GM19463 (cell line): Measurements from ENCODE around the gene LRRK1.

ENCODE experiments used
- ATAC-seq: cut with Tn5 transposase; IDR thresholded peaks from one replicate; pipeline ENCODE4 v1.9.1; 2021; ENCODE audit warnings: mild to moderate bottlenecking, moderate library complexity; ENCODE audit not compliant: unreplicated experiment

LRRK1 gene

GRCh38 chr15:100891307-100892012 is 27.7 kb upstream of the LRRK1 start:
- no peak for ATAC-seq

GRCh38 chr15:100892013-100892355 is 27.2 kb upstream of the LRRK1 start:
- no peak for ATAC-seq

GRCh38 chr15:100893261-100893963 is 25.7 kb upstream of the LRRK1 start:
- ATAC-seq = no peak

- no peak for ATAC-seq
These were observed 25.2 kb upstream of the LRRK1 start for GRCh38 chr15:100893964-100894295.

- ATAC-seq = no peak
These were observed 23.4 kb upstream of the LRRK1 start for GRCh38 chr15:100895721-100896120.

- no peak for ATAC-seq
These were observed 21.7 kb upstream of the LRRK1 start for GRCh38 chr15:100897221-100898151.

- no peak for ATAC-seq
These were observed 21.0 kb upstream of the LRRK1 start for GRCh38 chr15:100898152-100898490.

GRCh38 chr15:100898661-100899462 is 20.3 kb upstream of the LRRK1 start:
- no peak for ATAC-seq

GRCh38 chr15:100899601-100900000 is 19.6 kb upstream of the LRRK1 start:
- ATAC-seq = no peak

- ATAC-seq = no peak
These were observed 18.9 kb upstream of the LRRK1 start for GRCh38 chr15:100900136-100900794.

- no peak for ATAC-seq
These were observed 18.4 kb upstream of the LRRK1 start for GRCh38 chr15:100900795-100901169.

- no peak for ATAC-seq
These were observed 17.9 kb upstream of the LRRK1 start for GRCh38 chr15:100901296-100901695.

GRCh38 chr15:100901702-100902435 is 17.3 kb upstream of the LRRK1 start:
- ATAC-seq = no peak

- ATAC-seq = no peak
These were observed 16.6 kb upstream of the LRRK1 start for GRCh38 chr15:100902436-100903167.

GRCh38 chr15:100903168-100903554 is 16.0 kb upstream of the LRRK1 start:
- ATAC-seq = no peak

- ATAC-seq = no peak
These were observed 13.3 kb upstream of the LRRK1 start for GRCh38 chr15:100905850-100906249.

- no peak for ATAC-seq
These were observed 10.7 kb upstream of the LRRK1 start for GRCh38 chr15:100908466-100908865.

- no peak for ATAC-seq
These were observed 9.6 kb upstream of the LRRK1 start for GRCh38 chr15:100909565-100909964.
